HG02763 (cell line): ENCODE results near the gene RNF220.
"Not testable (repeated sequence)": the region's sequence is repeated elsewhere in the genome, so short reads cannot be mapped to it uniquely, and the experiment has no call there.

Experiments
- ATAC-seq: cut with Tn5 transposase; IDR thresholded peaks from one replicate; pipeline ENCODE4 v1.9.1; 2021; ENCODE audit warnings: mild to moderate bottlenecking, moderate library complexity; ENCODE audit not compliant: unreplicated experiment

Gene RNF220

GRCh38 chr1:44545961-44546360 is 140.9 kb downstream of the RNF220 start:
- ATAC-seq, result no peak

GRCh38 chr1:44546403-44547053 is 141.5 kb downstream of the RNF220 start:
- no peak for ATAC-seq

- no peak for ATAC-seq
Measured at GRCh38 chr1:44547361-44547760, 142.3 kb downstream of the RNF220 start.

GRCh38 chr1:44547837-44548236 is 142.8 kb downstream of the RNF220 start:
- ATAC-seq, result no peak

- ATAC-seq, result no peak
Measured at GRCh38 chr1:44549510-44549909, 144.5 kb downstream of the RNF220 start.

- ATAC-seq, result no peak
Measured at GRCh38 chr1:44553127-44553758, 148.2 kb downstream of the RNF220 start.

GRCh38 chr1:44553771-44554170 is 148.7 kb downstream of the RNF220 start:
- ATAC-seq, result no peak

- ATAC-seq, result no peak
Measured at GRCh38 chr1:44554706-44555105, 149.7 kb downstream of the RNF220 start.

GRCh38 chr1:44557778-44558177 is 152.7 kb downstream of the RNF220 start:
- ATAC-seq, result no peak

GRCh38 chr1:44558883-44559282 is 153.8 kb downstream of the RNF220 start:
- no peak for ATAC-seq

GRCh38 chr1:44559330-44559729 is 154.3 kb downstream of the RNF220 start:
- no peak for ATAC-seq

- ATAC-seq, result no peak
Measured at GRCh38 chr1:44559913-44560312, 154.9 kb downstream of the RNF220 start.

GRCh38 chr1:44560696-44561095 is 155.6 kb downstream of the RNF220 start:
- ATAC-seq, result not testable (repeated sequence)

- ATAC-seq, result no peak
Measured at GRCh38 chr1:44565259-44565750, 160.2 kb downstream of the RNF220 start.

- no peak for ATAC-seq
Measured at GRCh38 chr1:44565833-44566232, 160.8 kb downstream of the RNF220 start.

- ATAC-seq, result no peak
Measured at GRCh38 chr1:44566281-44567046, 161.4 kb downstream of the RNF220 start.

- ATAC-seq, result no peak
Measured at GRCh38 chr1:44568128-44568900, 163.3 kb downstream of the RNF220 start.

GRCh38 chr1:44569491-44569890 is 164.4 kb downstream of the RNF220 start:
- ATAC-seq, result no peak

- ATAC-seq, result no peak
Measured at GRCh38 chr1:44571712-44572571, 166.9 kb downstream of the RNF220 start.

- ATAC-seq, result no peak
Measured at GRCh38 chr1:44572572-44572879, 167.5 kb downstream of the RNF220 start.
